GM23338 (cell line): ENCODE results near the gene KCNAB3. TPM values are rescaled to one million over a fixed set of nuclear protein-coding genes. Genes with fewer than 3 reads are reported as not detected.

Experiments
- ATAC-seq: fragments of 200-7000 bp; cut with Tn5 transposase; 3 replicates; pipeline ENCODE4 v1.9.1; 2020
- DNase-seq: peaks from one replicate; pipeline ENCODE4 v3.0.0-alpha.2; 2015; ENCODE audit warnings: low spot score
- H2AFZ ChIP-seq: fragments of 200-600 bp; sonication (generic); 2 replicates; pipeline ENCODE4 v1.8.0; 2016; ENCODE audit warnings: antibody characterized with exemption, mild to moderate bottlenecking, moderate library complexity
- H3F3A ChIP-seq: fragments of 200-600 bp; sonication (generic); replicated peaks from 2 replicates; pipeline ENCODE4 v1.8.0; 2017; ENCODE audit warnings: antibody characterized with exemption, mixed run types, low read depth
- H3K27ac ChIP-seq: fragments of 200-600 bp; sonication (generic); 2 replicates; pipeline ENCODE4 v1.6.1; 2016; ENCODE audit warnings: low read depth
- H3K27me3 ChIP-seq: fragments of 200-600 bp; sonication (generic); 2 replicates; pipeline ENCODE4 v1.8.0; 2016; ENCODE audit warnings: mild to moderate bottlenecking, mixed run types, moderate library complexity; ENCODE audit not compliant: insufficient read depth
- H3K36me3 ChIP-seq: fragments of 200-600 bp; sonication (generic); 2 replicates; pipeline ENCODE4 v1.8.0; 2016; ENCODE audit warnings: mild to moderate bottlenecking; ENCODE audit not compliant: insufficient read depth
- H3K4me1 ChIP-seq: fragments of 200-600 bp; sonication (generic); 2 replicates; pipeline ENCODE4 v1.8.0; 2016; ENCODE audit warnings: mild to moderate bottlenecking, moderate library complexity; ENCODE audit not compliant: insufficient read depth
- H3K4me2 ChIP-seq: fragments of 200-600 bp; sonication (generic); 2 replicates; pipeline ENCODE4 v1.7.1; 2017; ENCODE audit warnings: mixed run types
- H3K4me3 ChIP-seq: fragments of 200-600 bp; sonication (generic); 2 replicates; pipeline ENCODE4 v1.6.1; 2016; ENCODE audit warnings: mixed run types
- H3K79me2 ChIP-seq: fragments of 200-600 bp; sonication (generic); replicated peaks from 2 replicates; pipeline ENCODE4 v1.8.0; 2017; ENCODE audit warnings: mild to moderate bottlenecking; ENCODE audit not compliant: insufficient read depth
- H3K9me2 ChIP-seq: fragments of 200-600 bp; sonication (generic); 2 replicates; pipeline ENCODE4 v1.8.0; 2017; ENCODE audit not compliant: insufficient read depth
- H4K20me1 ChIP-seq: fragments of 200-600 bp; sonication (generic); replicated peaks from 2 replicates; pipeline ENCODE4 v1.8.0; 2017; ENCODE audit warnings: mild to moderate bottlenecking; ENCODE audit not compliant: insufficient read depth
- H3K27ac Mint-ChIP-seq: 2 replicates; pipeline ENCODE4 v1.8.0; 2020; ENCODE audit warnings: inconsistent platforms, mild to moderate bottlenecking, moderate library complexity, mixed read lengths
- H3K27me3 Mint-ChIP-seq: 3 replicates; pipeline ENCODE4 v1.8.0; 2022; ENCODE audit warnings: low read depth, mild to moderate bottlenecking, moderate library complexity, mixed read lengths, inconsistent platforms; ENCODE audit not compliant: insufficient read depth, poor library complexity
- H3K36me3 Mint-ChIP-seq: 3 replicates; pipeline ENCODE4 v1.8.0; 2021; ENCODE audit warnings: low read depth, mild to moderate bottlenecking, inconsistent platforms, moderate library complexity, mixed read lengths
- H3K4me1 Mint-ChIP-seq: 3 replicates; pipeline ENCODE4 v1.8.0; 2020; ENCODE audit warnings: mild to moderate bottlenecking, inconsistent platforms, mixed read lengths
- H3K4me3 Mint-ChIP-seq: 3 replicates; pipeline ENCODE4 v1.8.0; 2021; ENCODE audit warnings: moderate library complexity, mild to moderate bottlenecking, inconsistent platforms, mixed read lengths
- H3K9me3 Mint-ChIP-seq: 3 replicates; pipeline ENCODE4 v1.8.0; 2020; ENCODE audit warnings: moderate library complexity, mild to moderate bottlenecking, inconsistent platforms, mixed read lengths
- CREB1 ChIP-seq: fragments of 250-450 bp; sonication (Bioruptor Pico); IDR thresholded peaks from 2 replicates; pipeline ENCODE4 v1.5.0; 2020; ENCODE audit warnings: low read depth, mild to moderate bottlenecking, moderate library complexity
- CTCF ChIP-seq, 2 experiments: fragments of 200-600 bp in 1 of 2; sonication (generic) in 1 of 2; conservative IDR thresholded peaks; 2 replicates each; pipeline versions ENCODE4 v1.5.1 to v1.6.1; 2016 to 2017; ENCODE audit warnings: antibody characterized with exemption in 2 of 2, low read depth in 2 of 2, mild to moderate bottlenecking in 2 of 2, moderate library complexity in 1 of 2
- ETS1 ChIP-seq: IDR thresholded peaks from 2 replicates; pipeline ENCODE4 v1.6.1; 2016; ENCODE audit warnings: antibody characterized with exemption
- EZH2 ChIP-seq: fragments of 200-600 bp; sonication (generic); IDR thresholded peaks from one replicate; pipeline ENCODE4 v1.8.0; 2017; ENCODE audit warnings: antibody characterized with exemption, mild to moderate bottlenecking, low read depth; ENCODE audit not compliant: unreplicated experiment
- EZH2phosphoT487 ChIP-seq: fragments of 200-600 bp; sonication (generic); IDR thresholded peaks from one replicate; pipeline ENCODE4 v1.8.1; 2018; ENCODE audit warnings: antibody characterized with exemption; ENCODE audit not compliant: unreplicated experiment
- JUNB ChIP-seq: IDR thresholded peaks from one replicate; pipeline ENCODE4 v1.6.1; 2016; ENCODE audit warnings: antibody characterized with exemption; ENCODE audit not compliant: unreplicated experiment
- NANOG ChIP-seq: IDR thresholded peaks from 2 replicates; pipeline ENCODE4 v1.6.1; 2016; ENCODE audit warnings: antibody characterized with exemption, borderline replicate concordance
- POLR2AphosphoS5 ChIP-seq: IDR thresholded peaks from 2 replicates; pipeline ENCODE4 v1.6.1; 2016; ENCODE audit warnings: antibody characterized with exemption, low read depth
- STAT1 ChIP-seq: IDR thresholded peaks from one replicate; pipeline ENCODE4 v1.6.1; 2016; ENCODE audit warnings: antibody characterized with exemption; ENCODE audit not compliant: unreplicated experiment
- ZNF114 ChIP-seq: fragments of 250-450 bp; sonication (Bioruptor Pico); IDR thresholded peaks from 2 replicates; pipeline ENCODE4 v1.5.0; 2020; ENCODE audit warnings: mild to moderate bottlenecking, moderate library complexity
- ZNF331 ChIP-seq: fragments of 250-450 bp; sonication (Bioruptor Pico); IDR thresholded peaks from 2 replicates; pipeline ENCODE4 v1.5.0; 2020; ENCODE audit warnings: low read depth, mild to moderate bottlenecking, moderate library complexity
- polyA plus RNA-seq: library from polyadenylated mRNA; unstranded; fragments of >200 nt; fragmentation: Nextera tagmentation; extraction: Ambion mirVana; gene quantifications from 2 replicates; pipeline ENCODE4 v1.2.1, GENCODE V29; 2016
- total RNA-seq: library from RNA; depleted of rRNA; stranded (reverse); fragments of >200 nt; shearing (Covaris generic); gene quantifications from 2 replicates; pipeline ENCODE4 v1.2.3, GENCODE V29; 2014
- TF ChIP-seq, protein P1 (sequence below): IDR thresholded peaks from one replicate; pipeline ENCODE4 v1.6.1; 2018; ENCODE audit warnings: antibody characterized with exemption; ENCODE audit not compliant: unreplicated experiment

The KCNAB3 gene
- total and polyA plus RNA-seq, 2 experiments from 2014 or later, result 0.45 to 1.0 TPM

GRCh38 chr17:7889166-7889955, 40.3 kb downstream of the KCNAB3 start (continued):
- TF ChIP-seq CREB1 (no peak), POLR2AphosphoS5 (no peak), EZH2phosphoT487 (no peak)
- TF ChIP-seq, protein P1, sequence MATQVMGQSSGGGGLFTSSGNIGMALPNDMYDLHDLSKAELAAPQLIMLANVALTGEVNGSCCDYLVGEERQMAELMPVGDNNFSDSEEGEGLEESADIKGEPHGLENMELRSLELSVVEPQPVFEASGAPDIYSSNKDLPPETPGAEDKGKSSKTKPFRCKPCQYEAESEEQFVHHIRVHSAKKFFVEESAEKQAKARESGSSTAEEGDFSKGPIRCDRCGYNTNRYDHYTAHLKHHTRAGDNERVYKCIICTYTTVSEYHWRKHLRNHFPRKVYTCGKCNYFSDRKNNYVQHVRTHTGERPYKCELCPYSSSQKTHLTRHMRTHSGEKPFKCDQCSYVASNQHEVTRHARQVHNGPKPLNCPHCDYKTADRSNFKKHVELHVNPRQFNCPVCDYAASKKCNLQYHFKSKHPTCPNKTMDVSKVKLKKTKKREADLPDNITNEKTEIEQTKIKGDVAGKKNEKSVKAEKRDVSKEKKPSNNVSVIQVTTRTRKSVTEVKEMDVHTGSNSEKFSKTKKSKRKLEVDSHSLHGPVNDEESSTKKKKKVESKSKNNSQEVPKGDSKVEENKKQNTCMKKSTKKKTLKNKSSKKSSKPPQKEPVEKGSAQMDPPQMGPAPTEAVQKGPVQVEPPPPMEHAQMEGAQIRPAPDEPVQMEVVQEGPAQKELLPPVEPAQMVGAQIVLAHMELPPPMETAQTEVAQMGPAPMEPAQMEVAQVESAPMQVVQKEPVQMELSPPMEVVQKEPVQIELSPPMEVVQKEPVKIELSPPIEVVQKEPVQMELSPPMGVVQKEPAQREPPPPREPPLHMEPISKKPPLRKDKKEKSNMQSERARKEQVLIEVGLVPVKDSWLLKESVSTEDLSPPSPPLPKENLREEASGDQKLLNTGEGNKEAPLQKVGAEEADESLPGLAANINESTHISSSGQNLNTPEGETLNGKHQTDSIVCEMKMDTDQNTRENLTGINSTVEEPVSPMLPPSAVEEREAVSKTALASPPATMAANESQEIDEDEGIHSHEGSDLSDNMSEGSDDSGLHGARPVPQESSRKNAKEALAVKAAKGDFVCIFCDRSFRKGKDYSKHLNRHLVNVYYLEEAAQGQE, result no peak

- Histone ChIP-seq H2AFZ (peak within 1 kb of the TSS; percentile 99), H3K36me3 (0 out of 2 replicates have a peak, but pooled peaks cover 3% of the 10 kb centered on the region), H3K27me3 (peaks cover 46% of the 10 kb centered on the region), H3K4me3 (peak within 1 kb of the TSS; percentile 65), H4K20me1 (no peaks in the 10 kb centered on the region), H3F3A (peaks cover 8% of the 10 kb centered on the region), H3K4me2 (peak within 1 kb of the TSS; percentile 88), H3K4me1 (peaks cover 38% of the 10 kb centered on the region), H3K9me2 (no peaks in the 10 kb centered on the region), H3K79me2 (no peaks in the 10 kb centered on the region), H3K27ac (no peak within 1 kb of the TSS)
- ATAC-seq (peak; percentile 8), DNase-seq (peak; percentile 23)
- Mint-ChIP-seq H3K4me3 (no peak within 1 kb of the TSS; the same call in 2 of the 3 replicates), H3K27ac (no peak within 1 kb of the TSS), H3K4me1 (peaks cover 3% of the 10 kb centered on the region; the same call in 2 of the 3 replicates), H3K36me3 (no peaks in the 10 kb centered on the region; the same call in 2 of the 3 replicates), H3K27me3 (peaks cover 9% of the 10 kb centered on the region), H3K9me3 (no peaks in the 10 kb centered on the region; the same call in 2 of the 3 replicates)
- TF ChIP-seq CTCF (conservative IDR thresholded peaks at IDR 0.05; ENCODE audit: low read depth in 2 of 2) (no peak), EZH2phosphoT487 (no peak), ZNF114 (no peak), JUNB (no peak), ZNF331 (no peak), STAT1 (no peak), POLR2AphosphoS5 (no peak), NANOG (no peak), CREB1 (no peak), ETS1 (no peak), EZH2 (no peak)
- TF ChIP-seq, protein P1, result no peak
Observed at GRCh38 chr17:7888184-7888920, 41.3 kb downstream of the KCNAB3 start, which contains the start of gene CHD3. CHD3 (plus strand) TSS chr17:7888789; CDS start chr17:7889001, 212 bp downstream.
